Activated T-helper 9 cell treated with anti-CD3 and anti-CD28 coated beads, Interleukin-2, amount 50 U/mL, for 16 hours (primary cell): Measurements from ENCODE around the gene DRC1.
"Not testable (repeated sequence)": the region's sequence is repeated elsewhere in the genome, so short reads cannot be mapped to it uniquely, and the experiment has no call there.

ENCODE experiments used
- DNase-seq: peaks from one replicate; pipeline ENCODE4 v3.0.0-alpha.2; 2020; ENCODE audit warnings: low read depth

Gene DRC1

DNA sequence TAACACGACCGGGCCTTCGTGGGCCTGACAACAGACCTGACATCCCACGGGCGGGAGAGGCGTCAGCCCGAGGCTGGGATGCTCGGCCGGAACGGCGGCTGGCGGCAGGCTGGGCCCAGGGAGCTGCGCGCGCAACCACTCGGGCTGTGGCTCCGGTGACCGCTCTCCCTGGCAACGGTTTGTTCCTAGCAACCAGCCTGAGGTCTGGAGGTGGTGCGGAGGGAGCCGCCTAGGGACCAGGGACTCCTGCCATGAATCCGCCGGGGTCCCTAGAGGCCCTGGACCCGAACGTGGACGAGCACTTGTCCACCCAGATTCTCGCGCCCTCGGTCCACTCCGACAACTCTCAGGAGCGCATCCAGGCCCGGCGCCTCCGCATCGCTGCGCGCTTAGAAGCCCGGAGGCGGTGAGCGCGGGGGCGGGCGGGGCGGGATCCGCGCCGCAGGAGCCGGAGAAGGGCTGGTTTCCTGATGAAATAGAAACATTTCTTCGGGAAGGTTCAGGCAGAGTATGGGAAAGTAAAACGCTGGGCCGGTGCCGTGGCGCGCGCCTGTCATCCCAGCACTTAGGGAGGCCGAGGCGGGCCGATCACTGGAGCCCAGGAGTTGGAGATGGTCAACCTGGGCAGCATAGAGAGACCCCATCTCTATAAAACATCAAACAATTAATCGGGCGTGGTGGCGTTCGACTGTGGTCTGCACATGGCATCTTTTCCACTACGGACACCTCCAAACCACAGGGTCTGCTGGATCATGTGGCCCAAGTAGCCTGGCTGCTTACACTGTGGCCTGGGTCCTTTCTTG is at the start of gene DRC1:
Gene DRC1, plus strand, starts transcription at position 182 of the 803 bp plus-strand sequence. Its CDS starts 70 bp downstream, at position 252.
- no peak for DNase-seq

- no peak for DNase-seq
Observed at GRCh38 chr2:26352892-26353291, 48.8 kb upstream of the DRC1 start.

- DNase-seq = not testable (repeated sequence)
Observed at GRCh38 chr2:26354469-26354868, 47.3 kb upstream of the DRC1 start.

DNA sequence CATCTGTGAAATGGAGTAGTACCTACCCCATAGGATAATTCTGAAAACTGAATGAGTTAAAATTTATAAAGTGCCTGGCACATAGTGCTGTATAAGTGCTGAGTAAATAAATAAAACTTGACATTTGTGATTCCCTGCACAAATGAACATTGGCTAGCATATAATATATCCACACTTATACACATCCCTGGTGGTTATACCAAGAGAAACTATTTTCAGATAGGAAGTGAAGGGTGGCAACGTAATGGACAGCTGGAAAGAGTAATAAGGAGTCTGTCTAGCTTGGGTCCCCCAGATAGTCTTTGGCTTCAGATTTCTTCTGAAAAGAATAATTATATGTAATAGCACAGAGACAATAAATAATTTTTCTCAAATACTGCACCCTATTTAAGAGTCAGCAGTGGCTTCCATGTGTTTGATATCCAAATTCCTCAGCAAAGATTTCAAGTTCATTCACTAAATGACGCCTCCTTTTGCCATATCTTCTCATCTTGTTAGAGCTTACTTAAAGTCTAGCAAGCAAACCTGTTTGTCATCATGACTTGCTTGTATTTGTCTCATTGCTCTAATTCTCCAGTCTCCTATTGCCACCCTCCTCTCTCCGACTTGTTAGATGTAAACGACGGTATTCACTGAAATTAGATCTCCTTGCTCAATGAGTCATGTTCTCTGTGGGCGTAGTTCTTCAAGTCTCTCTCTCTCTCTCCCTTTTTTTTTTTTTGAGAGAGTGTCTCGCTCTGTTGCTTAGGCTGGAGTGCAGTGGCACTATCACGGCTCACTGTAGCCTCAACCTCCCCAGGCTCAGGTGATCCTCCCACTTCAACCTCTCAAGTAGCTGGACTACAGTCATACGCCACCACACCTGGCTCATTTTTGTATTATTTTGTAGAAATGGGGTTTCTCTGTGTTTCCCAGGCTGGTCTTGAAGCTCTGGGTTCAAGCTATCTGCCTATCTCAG is 46.4 kb upstream of the DRC1 start:
- DNase-seq = no peak

DNA sequence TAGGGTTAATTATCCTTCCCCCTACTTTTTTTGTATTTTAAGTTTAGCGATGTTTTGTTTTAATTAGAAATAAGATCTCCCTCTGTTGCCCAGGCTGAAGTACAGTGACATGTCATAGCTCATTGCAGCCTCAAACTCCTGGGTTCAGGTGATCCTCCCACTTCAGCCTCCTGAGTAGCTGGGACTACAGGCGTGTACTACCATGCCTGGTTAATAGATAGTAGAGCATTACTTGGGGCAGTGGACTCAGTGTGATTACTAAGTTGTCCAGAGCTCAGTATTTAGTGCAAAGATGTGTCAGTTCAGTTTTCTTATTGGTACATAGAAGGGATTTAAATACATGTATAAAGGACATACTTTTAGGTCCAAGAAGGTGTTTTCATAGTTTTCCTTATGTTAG is 45.6 kb upstream of the DRC1 start:
- DNase-seq = no peak

DNA sequence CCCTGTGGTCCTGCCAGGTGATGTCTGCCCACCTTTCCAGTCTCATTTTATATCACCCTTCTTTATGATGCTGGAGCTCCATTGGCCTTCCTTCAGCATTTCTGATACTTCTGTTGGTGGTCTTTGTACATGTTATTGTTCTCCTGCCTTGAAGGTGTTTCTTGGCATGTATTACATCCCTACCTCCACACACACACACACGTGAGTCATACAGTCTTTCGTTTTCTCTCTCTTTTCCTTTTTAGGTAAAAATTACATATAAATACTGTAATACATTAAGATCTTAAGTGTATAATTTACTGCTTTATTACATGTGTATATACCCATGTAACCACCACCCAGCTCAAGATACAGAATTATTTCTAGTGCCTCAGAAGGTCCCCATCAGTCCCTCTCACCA is 44.9 kb upstream of the DRC1 start:
- DNase-seq = no peak

DNA sequence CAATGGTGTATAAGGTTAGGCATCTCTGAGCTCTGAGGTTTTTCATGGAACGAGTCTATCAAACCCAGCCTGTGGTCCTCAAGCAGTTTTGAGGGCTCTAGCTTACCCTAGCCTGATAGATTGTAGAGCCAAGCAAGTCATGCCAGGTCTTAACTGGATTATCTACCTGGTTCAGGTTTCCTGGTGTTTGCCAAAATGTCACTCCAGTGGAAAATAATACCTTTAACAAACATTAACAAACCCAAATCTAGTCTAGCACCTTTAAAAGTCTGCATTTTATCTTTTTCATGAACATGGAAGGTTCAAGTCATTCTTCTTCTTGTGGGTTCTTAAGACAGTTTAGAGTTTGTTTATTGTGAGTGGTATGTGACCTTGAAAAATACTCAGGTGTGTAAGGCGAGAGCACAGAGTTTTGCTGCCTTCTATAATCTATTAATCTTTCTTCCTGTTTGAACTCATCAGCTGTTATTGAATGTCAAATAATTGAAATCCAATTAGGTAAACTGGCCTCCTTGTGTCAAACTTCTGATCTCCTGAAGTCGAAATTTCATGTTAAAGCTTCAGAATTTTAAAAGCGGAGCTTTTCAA is 41.7 kb upstream of the DRC1 start:
- DNase-seq = no peak

DNA sequence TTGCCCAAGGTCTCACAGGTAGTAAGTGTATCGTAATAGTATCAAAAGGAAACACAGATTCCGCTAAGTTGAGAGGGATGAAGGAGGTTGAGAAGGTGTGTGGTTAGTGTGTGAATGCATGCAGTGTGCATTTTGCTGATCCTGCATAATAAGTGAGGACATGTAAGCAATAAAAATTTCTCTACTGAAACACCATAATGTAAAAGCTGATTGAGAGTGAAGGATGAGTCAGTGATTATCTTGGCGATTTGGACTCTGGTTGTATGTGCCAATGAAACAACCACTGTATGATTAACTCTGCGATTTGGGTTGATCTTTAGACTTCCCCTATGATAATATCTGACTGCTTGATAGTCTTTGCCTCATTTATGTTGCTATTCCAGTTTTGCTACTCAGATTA is 38.4 kb upstream of the DRC1 start:
- no peak for DNase-seq

DNA sequence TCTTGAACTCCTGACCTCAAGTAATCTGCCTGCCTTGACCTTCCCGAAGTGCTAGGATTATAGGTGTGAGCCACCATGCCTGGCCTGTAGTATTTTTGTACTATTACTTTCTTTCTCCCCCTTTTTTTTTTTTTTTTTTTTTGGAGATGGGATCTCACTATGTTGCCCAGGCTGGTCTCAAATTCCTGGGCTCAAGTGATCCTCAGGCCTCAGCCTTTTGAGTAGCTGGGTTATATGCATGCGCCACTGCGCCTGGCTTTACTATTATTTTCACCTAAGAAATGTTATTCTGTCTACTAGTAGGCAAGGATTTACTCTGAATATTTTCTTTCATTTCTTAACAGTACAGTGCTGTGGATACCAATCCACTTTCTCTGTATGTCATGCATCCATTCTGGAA is 37.8 kb upstream of the DRC1 start:
- no peak for DNase-seq

DNA sequence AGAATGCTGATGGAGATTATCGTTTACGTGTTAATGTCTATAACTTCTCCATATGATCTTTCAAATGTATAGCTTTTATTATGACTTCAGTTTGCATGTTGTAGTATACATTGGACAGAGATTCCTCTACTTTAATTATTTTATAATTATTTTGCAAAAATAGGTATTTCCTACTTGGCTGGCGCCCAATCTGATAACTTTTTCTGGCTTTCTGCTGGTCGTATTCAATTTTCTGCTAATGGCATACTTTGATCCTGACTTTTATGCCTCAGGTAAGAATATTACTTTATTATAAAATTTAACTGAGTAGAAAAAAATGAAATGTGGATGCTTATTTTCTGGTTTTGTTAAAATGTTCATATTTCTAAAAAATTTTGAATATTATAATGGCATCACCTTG is 37.1 kb upstream of the DRC1 start:
- no peak for DNase-seq

- DNase-seq = no peak
Observed at GRCh38 chr2:26366957-26367356, 34.8 kb upstream of the DRC1 start.

- not testable (repeated sequence) for DNase-seq
Observed at GRCh38 chr2:26369664-26370063, 32.1 kb upstream of the DRC1 start.

- not testable (repeated sequence) for DNase-seq
Observed at GRCh38 chr2:26370909-26371308, 30.8 kb upstream of the DRC1 start.

DNA sequence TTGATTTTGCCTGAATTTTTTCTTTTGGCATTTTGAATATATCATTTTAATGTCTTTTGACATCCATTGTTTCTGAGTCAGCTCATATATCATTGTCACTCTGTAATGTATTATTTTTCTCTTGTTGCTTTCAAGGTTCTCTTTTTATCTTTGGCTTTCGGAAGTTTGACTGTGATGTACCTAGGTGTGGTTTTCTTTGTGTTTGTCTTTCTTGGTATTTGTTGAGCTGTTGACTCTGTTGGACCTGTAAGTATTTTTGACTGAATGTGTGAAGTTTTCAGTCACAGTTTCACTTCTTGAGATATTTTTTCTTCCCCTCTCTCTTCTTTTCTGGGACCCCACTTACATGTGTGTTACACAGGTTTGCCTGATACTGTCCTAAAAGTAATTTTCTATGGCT is 24.9 kb upstream of the DRC1 start:
- no peak for DNase-seq

DNA sequence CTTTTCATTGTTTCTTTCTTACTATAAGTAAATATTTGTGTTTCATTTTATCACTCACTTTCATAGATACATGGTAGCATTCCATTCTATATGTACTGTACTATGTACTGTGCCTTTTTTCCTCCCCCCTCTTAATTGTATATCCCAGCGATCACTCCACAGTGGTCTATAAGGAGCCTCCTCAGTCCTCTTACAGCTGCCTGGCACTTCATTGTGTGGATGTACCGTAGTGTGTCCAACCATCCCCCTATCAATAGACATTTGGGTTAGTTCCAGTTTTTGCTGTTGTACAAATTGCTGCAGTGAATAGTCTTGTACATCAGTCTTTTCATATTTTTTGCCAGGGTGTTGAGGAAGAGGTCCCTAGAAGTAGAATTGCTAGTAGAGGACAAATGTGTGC is 21.4 kb upstream of the DRC1 start:
- no peak for DNase-seq

DNA sequence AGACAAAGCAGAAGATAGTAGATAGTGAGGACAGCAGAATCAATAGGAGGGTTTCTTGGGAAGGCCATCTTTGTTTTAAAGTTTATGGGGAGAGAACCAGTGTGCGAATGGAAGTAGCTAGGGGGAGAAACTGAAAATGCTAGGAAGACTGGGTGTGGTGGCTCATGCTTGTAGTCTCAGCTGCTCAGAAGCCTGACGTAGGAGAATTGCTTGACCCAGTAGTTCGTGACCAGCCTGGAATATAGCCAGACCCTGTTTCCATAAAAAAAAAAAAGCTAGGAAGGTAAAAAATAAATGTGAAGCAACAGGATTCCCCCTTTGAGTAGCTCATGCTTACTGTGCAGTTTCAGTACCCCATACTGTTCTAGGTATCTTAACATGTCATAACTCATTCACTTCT is 19.2 kb upstream of the DRC1 start:
- DNase-seq = no peak

DNA sequence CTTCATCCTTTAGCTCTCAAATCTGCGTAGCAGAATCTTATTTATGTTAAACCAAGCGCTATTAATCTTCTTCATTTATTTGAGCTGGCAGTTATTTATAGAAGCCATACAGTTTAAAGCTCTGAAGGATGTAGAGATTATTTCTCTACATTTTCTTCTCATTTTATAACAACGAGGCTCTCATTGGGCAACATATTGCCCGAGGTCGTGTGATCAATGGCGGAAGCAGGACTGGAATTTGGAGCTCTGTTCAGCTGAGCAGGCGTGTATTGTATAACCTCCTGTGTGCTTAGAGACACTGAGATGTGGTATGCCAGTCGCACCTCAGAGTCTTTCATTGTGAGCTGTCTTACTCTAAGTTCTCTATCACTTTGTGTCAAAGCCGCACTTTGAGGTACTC is 17.5 kb upstream of the DRC1 start:
- DNase-seq = no peak

DNA sequence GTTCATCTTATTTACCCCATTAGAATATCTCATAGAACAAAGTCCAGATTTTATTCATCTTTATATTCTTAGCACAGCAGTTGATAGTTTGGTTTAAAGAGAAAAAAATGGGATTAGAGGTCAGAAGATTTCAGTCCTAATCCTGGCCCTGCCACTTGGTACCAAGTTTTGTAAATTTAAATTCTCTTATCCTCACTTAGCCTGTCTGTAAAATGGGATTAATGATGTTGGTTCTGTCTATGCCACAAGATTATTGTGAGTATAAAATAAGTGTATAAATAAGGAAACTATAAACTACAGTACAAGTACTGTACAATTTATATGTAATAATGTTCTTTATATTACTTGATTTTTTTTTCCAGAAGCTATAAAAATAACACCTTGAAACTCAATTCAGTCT is 17.1 kb upstream of the DRC1 start:
- no peak for DNase-seq

GRCh38 chr2:26387189-26387588 is 14.5 kb upstream of the DRC1 start:
- no peak for DNase-seq

GRCh38 chr2:26394694-26395093 is 7.0 kb upstream of the DRC1 start:
- DNase-seq = no peak

- no peak for DNase-seq
Observed at GRCh38 chr2:26395394-26395793, 6.3 kb upstream of the DRC1 start.

GRCh38 chr2:26396734-26397298 is 4.9 kb upstream of the DRC1 start:
- peak; percentile 17 for DNase-seq
